ENCODE results near the gene TNS3.

Gene TNS3

DNA sequence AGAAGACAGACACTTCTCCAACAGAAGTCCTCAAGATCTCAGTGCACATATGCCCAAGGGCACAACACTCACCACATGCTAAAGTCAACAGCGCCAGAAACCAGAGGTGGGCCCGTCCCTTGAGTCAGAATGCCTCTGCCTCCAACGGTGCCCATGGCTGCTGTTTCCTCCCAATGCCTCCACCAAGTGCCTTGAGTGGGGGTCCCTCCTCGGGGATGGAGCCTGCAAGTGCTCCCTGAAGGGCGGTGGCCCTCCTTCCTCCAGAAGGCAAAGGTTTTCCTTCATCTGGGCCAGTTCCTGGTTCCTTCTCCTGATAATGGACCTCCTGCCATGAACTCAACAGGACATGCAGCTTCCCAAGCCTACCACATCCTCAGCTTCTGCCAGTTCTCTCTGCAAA lies 58.5 kb downstream of the TNS3 start:
- Mint-ChIP-seq H3K36me3 (ENCODE audit: low read depth) (no peaks in the 10 kb centered on the region), H3K27ac (no peak overlapping the region), H3K9me3 (no peaks in the 10 kb centered on the region), H3K4me3 (no peak overlapping the region), H3K27me3 (no peaks in the 10 kb centered on the region), H3K4me1 (ENCODE audit: low read depth) (no peaks in the 10 kb centered on the region)
- no peak for DNase-seq

DNA sequence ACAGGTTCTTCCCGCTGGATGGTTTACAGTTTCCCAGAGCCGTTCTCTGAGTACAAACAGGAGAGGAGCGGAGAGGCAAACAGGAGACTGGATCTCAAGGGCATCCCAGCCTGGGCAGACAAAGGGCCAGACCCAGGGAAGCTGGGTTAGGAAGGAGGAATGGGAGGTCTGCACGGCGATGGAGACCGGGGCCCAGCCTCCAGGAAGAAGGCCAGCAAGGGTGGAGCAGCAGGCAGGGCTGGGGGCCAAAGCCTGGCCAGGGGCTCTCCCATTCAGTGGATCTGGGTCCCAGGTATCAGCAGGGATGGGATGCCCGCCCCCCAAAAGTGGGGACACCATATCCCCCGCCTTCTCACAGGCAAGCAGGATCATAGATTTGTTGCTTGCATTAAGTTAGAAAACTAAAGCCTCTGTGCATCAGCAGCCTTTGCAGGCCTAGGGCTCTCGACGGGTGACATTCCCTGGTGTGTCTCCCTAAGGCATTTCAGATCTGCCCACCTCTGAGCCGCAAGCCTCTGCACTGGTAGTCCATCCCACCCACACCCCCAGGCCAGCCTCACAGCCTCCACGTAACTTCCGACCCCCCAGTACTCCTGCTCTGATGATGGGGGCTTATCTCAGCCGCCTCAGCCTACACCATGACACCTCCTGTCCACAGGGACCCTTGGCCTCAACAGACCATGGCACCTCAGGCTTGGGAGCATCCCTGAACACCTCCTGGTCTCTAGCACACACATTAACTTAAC lies 59.9 kb downstream of the TNS3 start:
- no peak overlapping the region for H3K4me3 Mint-ChIP-seq
- H3K4me1 Mint-ChIP-seq (ENCODE audit: low read depth) = no peaks in the 10 kb centered on the region
- H3K27me3 Mint-ChIP-seq = no peaks in the 10 kb centered on the region
- no peaks in the 10 kb centered on the region for H3K9me3 Mint-ChIP-seq
- DNase-seq = no peak
- H3K36me3 Mint-ChIP-seq (ENCODE audit: low read depth) = no peaks in the 10 kb centered on the region
- no peak overlapping the region for H3K27ac Mint-ChIP-seq

DNA sequence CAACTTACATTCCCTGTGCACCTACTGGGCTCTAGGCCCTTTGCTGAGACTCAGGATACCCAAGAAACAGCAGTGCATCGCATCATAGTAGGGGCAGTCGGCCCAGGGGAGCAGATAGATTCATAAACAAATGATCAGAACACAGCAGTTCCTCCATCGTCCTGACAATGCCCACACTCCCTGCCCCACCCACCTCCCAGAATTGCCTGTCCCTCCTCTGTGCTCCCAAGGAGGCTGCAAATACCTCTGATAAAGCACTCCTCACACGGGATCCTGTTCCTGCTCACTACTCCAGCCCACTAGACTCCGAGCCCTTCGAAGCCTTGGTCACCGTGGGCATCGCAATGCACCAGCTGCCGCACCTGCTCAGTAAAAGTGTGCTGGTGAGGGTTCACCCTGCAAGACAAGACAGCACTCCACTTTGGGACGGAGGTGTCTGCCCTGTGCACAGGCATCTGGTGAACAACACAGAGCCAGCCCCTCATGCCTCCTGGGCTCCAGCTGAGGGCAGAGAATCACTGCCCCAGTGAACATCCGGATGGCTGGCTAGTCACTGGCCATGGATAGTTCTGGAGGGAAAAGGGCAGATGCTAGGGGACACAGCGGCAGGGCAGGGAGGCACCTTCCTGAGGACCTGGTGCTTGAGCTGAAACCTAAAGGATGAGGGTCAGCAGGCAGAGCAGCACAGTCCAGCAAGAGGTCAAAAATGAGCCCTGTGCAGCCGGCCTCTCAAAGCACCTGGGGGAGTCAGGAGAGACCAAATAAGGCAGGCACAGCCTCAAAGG lies 60.7 kb downstream of the TNS3 start:
- DNase-seq = no peak
- Mint-ChIP-seq H3K4me1 (ENCODE audit: low read depth) (no peaks in the 10 kb centered on the region), H3K4me3 (no peak overlapping the region), H3K27ac (no peak overlapping the region), H3K9me3 (no peaks in the 10 kb centered on the region), H3K27me3 (no peaks in the 10 kb centered on the region), H3K36me3 (ENCODE audit: low read depth) (no peaks in the 10 kb centered on the region)

DNA sequence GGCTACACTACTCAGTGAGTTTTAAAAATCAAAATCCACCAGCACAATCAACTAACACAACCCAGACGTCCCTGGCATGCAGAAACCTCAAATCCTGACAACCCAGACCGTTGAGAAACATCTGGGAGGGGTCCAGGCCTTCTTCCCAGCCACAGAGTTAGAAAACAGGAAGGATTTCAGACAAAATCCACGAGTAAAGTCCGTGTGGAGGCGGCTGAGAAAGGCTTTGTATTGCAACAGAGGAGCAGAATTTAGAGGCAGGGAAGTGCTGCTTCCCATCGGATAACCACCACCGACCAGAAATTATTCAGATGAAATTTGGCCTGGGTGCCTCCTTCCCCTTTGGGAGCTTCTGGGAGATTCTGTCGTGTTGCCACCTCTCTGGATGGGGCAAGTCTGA lies 61.5 kb downstream of the TNS3 start:
- H3K9me3 Mint-ChIP-seq = no peaks in the 10 kb centered on the region
- no peak overlapping the region for H3K4me3 Mint-ChIP-seq
- no peaks in the 10 kb centered on the region for H3K4me1 Mint-ChIP-seq (ENCODE audit: low read depth)
- no peak overlapping the region for H3K27ac Mint-ChIP-seq
- no peaks in the 10 kb centered on the region for H3K36me3 Mint-ChIP-seq (ENCODE audit: low read depth)
- DNase-seq = no peak
- H3K27me3 Mint-ChIP-seq = no peaks in the 10 kb centered on the region

DNA sequence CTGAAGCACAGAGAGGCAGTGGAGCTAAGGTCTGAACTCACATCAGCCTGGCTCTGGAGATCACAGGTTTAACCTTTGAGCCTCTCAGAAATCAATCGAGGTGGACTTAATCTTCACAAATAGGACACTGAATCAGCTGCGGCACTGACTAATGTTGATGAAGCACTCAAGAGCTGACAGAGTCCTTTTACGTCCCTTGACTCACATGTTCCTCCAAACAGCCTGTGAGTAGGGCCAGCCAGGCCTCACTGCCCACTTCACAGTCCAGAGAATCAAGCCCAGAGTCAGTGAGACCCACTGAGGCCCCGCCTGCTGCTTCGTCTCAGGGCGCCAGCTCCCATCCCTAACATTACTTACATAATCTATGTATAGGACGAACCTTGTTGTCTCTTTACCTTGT lies 63.1 kb downstream of the TNS3 start:
- no peaks in the 10 kb centered on the region for H3K27me3 Mint-ChIP-seq
- no peak overlapping the region for H3K27ac Mint-ChIP-seq
- no peak overlapping the region for H3K4me3 Mint-ChIP-seq
- no peaks in the 10 kb centered on the region for H3K4me1 Mint-ChIP-seq (ENCODE audit: low read depth)
- no peaks in the 10 kb centered on the region for H3K9me3 Mint-ChIP-seq
- DNase-seq = no peak
- H3K36me3 Mint-ChIP-seq (ENCODE audit: low read depth) = no peaks in the 10 kb centered on the region

DNA sequence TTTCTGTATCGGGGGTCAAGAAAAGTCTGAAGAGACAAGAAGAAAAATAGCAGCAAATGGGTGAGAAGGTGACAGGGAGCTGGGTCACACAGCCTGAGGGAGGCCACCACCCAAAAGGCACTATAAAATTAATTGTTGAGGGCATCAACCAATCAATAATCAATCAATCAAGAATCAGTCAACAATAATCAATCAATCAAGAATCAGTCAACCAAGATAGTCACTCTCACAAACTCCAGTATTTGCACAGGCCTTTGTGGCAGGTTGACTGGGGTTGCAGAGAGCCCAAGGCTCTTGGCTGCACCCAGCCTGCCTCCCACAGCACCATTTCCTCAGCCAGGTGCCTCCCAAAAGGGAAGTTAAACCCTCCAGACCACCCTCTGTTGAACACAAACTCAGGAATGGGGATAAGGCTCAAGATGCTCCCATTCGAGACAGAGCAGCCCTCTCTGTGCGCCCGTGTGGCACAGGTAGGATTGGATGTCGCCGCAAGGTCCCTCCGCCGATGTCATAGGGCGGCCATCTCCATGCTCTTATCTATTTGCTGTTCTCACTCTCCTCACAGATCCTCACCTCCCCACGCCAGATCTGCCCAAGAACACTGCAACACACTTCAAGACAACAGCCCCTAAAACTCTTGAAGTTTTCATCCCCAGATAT lies 64.0 kb downstream of the TNS3 start:
- Mint-ChIP-seq H3K36me3 (ENCODE audit: low read depth) (no peaks in the 10 kb centered on the region), H3K27ac (no peak overlapping the region), H3K4me3 (no peak overlapping the region), H3K27me3 (no peaks in the 10 kb centered on the region), H3K9me3 (no peaks in the 10 kb centered on the region), H3K4me1 (ENCODE audit: low read depth) (no peaks in the 10 kb centered on the region)
- DNase-seq = no peak

DNA sequence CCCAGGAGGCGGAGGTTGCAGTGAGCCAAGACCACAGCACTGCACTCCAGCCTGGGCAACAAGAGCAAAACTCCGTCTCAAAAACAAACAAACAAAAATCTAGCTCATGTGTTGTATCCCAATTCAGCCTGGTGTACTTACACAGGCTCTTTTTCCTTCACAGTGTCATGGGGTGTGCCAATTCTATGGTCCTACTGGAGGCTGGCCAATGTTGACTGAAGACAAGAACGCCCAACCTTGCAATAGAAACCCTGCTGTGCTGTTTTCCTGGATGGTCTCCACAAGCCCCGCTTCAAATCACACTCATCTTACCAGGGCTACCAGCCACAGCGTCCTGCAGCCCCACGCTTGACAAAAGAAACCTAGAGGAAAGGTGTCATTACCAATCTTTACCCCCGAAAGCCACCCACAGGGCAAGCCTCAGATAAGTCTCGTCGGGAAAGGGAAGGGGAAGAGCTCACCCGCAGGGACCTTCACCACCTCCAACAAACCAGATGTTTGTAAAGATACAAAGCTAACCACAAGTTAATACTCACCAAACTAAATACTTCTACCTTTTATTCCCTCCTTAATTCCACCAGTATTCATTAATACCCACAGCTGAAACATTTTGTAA lies 64.8 kb downstream of the TNS3 start:
- H3K9me3 Mint-ChIP-seq = no peaks in the 10 kb centered on the region
- H3K27ac Mint-ChIP-seq = no peak overlapping the region
- no peaks in the 10 kb centered on the region for H3K4me1 Mint-ChIP-seq (ENCODE audit: low read depth)
- no peaks in the 10 kb centered on the region for H3K36me3 Mint-ChIP-seq (ENCODE audit: low read depth)
- H3K27me3 Mint-ChIP-seq = no peaks in the 10 kb centered on the region
- H3K4me3 Mint-ChIP-seq = no peak overlapping the region
- DNase-seq = no peak

DNA sequence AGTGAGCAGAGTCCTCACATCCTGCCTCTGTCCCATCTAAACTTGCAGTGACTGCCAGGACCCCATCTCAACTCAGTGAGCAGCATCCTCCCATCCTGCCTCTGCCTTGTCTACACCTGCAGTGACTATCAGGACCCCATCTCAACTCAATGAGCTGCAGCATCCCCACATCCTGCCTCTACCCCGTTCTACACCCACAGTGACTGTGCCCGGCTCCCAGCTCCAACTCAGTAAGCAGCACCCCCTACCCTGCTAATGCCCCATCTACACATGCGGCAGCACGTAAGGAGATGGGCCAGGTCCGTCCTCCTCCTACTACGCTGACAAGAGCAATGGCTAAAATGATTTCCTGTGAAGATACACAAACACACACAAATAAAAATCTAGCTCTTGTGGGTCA lies 65.5 kb downstream of the TNS3 start:
- Mint-ChIP-seq H3K27me3 (no peaks in the 10 kb centered on the region), H3K27ac (no peak overlapping the region), H3K4me3 (no peak overlapping the region), H3K9me3 (no peaks in the 10 kb centered on the region), H3K36me3 (ENCODE audit: low read depth) (no peaks in the 10 kb centered on the region), H3K4me1 (ENCODE audit: low read depth) (no peaks in the 10 kb centered on the region)
- DNase-seq = no peak

DNA sequence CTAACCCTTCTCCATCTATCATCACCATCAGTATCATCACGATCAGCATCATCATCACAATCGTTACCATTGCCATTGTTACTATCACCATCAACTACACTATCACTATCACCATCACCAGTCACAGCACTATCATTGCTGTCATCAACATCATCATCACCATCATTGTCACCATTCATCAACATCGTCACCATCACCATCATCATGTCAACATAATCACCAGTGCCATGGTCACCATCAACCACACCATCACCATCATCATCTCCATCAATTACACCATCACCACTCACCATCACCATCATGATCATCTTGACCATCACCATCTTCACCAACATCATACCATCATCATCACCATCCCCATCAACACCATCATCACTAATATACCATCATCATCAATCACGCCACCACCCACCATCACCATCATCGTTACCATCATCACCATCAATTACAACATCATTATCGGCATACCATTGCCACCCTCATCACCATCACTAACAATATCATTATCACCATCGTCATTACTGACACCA lies 66.5 kb downstream of the TNS3 start:
- no peak overlapping the region for H3K4me3 Mint-ChIP-seq

DNA sequence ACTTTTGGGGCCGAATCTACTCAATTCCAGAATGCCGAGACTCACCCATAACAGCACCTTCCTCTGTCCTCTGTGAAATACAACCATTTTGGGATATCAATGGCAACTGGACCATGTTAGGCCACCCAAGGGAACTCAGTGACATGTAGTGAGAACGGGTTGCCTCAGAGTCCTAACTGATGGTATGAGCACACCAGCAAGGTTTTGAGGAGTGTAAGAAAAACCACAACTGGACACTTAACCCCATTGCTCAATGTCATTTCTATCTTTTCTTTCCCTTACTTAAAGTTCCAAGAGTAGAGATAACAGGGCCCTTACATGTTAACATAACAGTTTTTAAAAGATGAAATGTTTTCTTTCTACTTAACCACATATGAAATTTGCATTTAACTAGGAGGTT lies 67.1 kb downstream of the TNS3 start:
- DNase-seq = no peak
- H3K27me3 Mint-ChIP-seq = no peaks in the 10 kb centered on the region
- H3K36me3 Mint-ChIP-seq (ENCODE audit: low read depth) = no peaks in the 10 kb centered on the region
- H3K4me3 Mint-ChIP-seq = no peak overlapping the region
- H3K27ac Mint-ChIP-seq = no peak overlapping the region
- H3K4me1 Mint-ChIP-seq (ENCODE audit: low read depth) = no peaks in the 10 kb centered on the region
- no peaks in the 10 kb centered on the region for H3K9me3 Mint-ChIP-seq

More for the DNA sequence above, 66.5 kb downstream of the TNS3 start:
- Mint-ChIP-seq H3K36me3 (ENCODE audit: low read depth) (no peaks in the 10 kb centered on the region), H3K27me3 (no peaks in the 10 kb centered on the region), H3K9me3 (no peaks in the 10 kb centered on the region), H3K4me1 (ENCODE audit: low read depth) (no peaks in the 10 kb centered on the region), H3K27ac (no peak overlapping the region)
- no peak for DNase-seq

DNA sequence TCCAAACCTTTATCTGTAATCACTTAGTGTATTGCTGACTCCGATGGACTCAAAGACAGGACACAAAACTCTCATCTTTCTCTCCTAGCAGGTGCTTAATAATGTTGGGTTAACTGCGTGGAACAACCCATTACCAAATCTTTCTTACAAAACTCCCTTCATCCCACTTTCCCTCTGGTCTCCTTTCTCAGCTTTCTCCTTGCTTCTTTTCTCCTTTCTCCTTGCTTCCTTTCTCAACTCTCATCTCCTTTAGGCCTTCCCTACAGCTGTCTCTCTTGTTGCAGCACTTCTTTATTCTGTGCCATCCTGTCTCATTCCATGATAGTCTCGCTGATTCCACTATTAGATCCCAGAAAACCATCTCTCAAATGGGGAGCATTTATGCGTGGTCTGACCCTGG lies 67.5 kb downstream of the TNS3 start:
- Mint-ChIP-seq H3K27me3 (no peaks in the 10 kb centered on the region), H3K9me3 (no peaks in the 10 kb centered on the region), H3K4me3 (no peak overlapping the region), H3K36me3 (ENCODE audit: low read depth) (no peaks in the 10 kb centered on the region), H3K4me1 (ENCODE audit: low read depth) (no peaks in the 10 kb centered on the region), H3K27ac (no peak overlapping the region)
- no peak for DNase-seq

DNA sequence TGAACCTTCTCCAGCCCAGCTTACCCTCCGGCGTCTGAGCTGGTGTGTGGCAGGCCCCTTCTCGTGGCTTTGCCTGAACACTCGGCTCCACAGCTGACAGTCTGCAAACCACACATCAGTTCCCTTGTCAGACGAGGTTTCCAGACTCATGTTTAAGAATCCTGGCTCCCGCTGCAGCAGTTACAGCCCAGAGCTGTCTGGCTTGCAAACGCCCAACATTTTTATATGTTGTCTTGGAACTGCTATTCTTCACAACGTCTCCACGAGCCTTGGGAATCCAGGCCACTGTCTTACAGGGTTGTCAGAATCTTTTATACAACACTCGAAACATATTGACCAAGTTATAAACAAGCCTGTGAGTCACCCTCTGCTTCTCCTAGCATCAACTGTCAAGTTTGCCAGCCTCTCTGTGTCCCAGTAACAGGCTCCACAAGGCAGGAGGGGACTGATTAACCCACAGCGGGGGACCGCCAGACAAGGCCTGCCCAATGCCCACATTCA lies 68.1 kb downstream of the TNS3 start:
- no peak for DNase-seq
- no peaks in the 10 kb centered on the region for H3K9me3 Mint-ChIP-seq
- no peaks in the 10 kb centered on the region for H3K36me3 Mint-ChIP-seq (ENCODE audit: low read depth)
- no peak overlapping the region for H3K27ac Mint-ChIP-seq
- no peaks in the 10 kb centered on the region for H3K4me1 Mint-ChIP-seq (ENCODE audit: low read depth)
- H3K4me3 Mint-ChIP-seq = no peak overlapping the region
- H3K27me3 Mint-ChIP-seq = no peaks in the 10 kb centered on the region

DNA sequence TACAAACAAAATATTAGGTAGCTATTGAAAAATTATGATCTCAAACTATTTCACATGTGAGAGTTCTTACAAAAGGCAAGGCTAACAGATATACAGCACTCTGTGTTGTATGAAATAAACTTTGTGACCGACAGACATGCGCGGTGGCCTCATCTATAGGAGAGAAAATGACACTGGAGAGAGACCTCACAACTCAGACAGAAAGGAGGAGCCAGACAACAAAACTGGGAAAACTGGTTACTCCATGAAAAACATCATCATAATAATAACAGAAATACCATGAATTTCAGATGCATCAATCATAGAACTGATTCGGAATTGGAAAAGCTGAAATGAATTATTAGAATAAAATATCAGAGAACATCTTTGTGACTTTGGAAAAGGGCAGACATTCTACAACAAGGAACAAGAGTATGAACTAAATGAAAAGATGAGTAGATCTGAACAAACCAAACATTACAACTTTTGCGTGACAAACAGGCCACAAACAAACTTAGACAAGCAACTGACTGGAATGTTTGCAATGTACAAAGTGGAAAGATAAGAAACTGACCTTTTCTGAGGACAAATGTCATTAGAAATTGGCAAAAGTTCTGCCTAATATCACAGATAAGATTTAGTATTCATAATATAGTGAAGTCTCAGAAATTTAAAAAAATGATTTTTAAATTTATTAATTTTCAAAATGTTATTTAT lies 69.3 kb downstream of the TNS3 start:
- Mint-ChIP-seq H3K9me3 (no peaks in the 10 kb centered on the region), H3K4me3 (no peak overlapping the region), H3K4me1 (ENCODE audit: low read depth) (no peaks in the 10 kb centered on the region), H3K27me3 (no peaks in the 10 kb centered on the region), H3K27ac (no peak overlapping the region), H3K36me3 (ENCODE audit: low read depth) (no peaks in the 10 kb centered on the region)
- no peak for DNase-seq

Data from activated T-cell treated with anti-CD3 and anti-CD28 coated beads, Interleukin-2, amount 50 U/mL, for 24 hours (primary cell).